HepG2 (cell line): ENCODE results near the gene MRPL42. TPM values are rescaled to one million over a fixed set of nuclear protein-coding genes. Genes with fewer than 3 reads are reported as not detected.

Experiments
- ARID5B ChIP-seq: IDR thresholded peaks from 2 replicates; pipeline ENCODE4 v1.4.0; 2020; ENCODE audit warnings: mild to moderate bottlenecking, missing genetic modification reagents
- ARNT2 ChIP-seq: sonication (generic); formaldehyde crosslinking; IDR thresholded peaks from 2 replicates; pipeline ENCODE4 v1.8.0; 2022; ENCODE audit warnings: mild to moderate bottlenecking, low read depth, missing genetic modification reagents, moderate library complexity
- CHD4 ChIP-seq: fragments of 200-600 bp; sonication (generic); IDR thresholded peaks from 2 replicates; pipeline ENCODE4 v1.7.0; 2017; ENCODE audit warnings: mild to moderate bottlenecking, low read length, borderline replicate concordance
- ELF4 ChIP-seq: sonication (generic); formaldehyde crosslinking; IDR thresholded peaks from 2 replicates; pipeline ENCODE4 v1.5.0; 2020; ENCODE audit warnings: missing genetic modification reagents, mild to moderate bottlenecking, moderate library complexity, borderline replicate concordance
- FOXC1 ChIP-seq: sonication (generic); formaldehyde crosslinking; IDR thresholded peaks from 2 replicates; pipeline ENCODE4 v1.8.0; 2022; ENCODE audit warnings: mild to moderate bottlenecking, missing genetic modification reagents, borderline replicate concordance
- GTF2F1 ChIP-seq: fragments of 150-350 bp; IDR thresholded peaks from 2 replicates; pipeline ENCODE4 v1.6.1; 2014; ENCODE audit warnings: low read length
- JUNB ChIP-seq: sonication (generic); formaldehyde crosslinking; IDR thresholded peaks from 2 replicates; pipeline ENCODE4 v1.8.0; 2022; ENCODE audit warnings: missing genetic modification reagents, mild to moderate bottlenecking, borderline replicate concordance
- POLR2AphosphoS2 ChIP-seq: IDR thresholded peaks from 2 replicates; pipeline ENCODE4 v1.6.1; 2011; ENCODE audit warnings: low read depth, low read length, improper control_type of control experiment
- SOX13 ChIP-seq, 3 experiments: fragments of 450-650 bp in 1 of 3; sonication (generic) in 1 of 3; formaldehyde crosslinking in 1 of 3; IDR thresholded peaks in 2 of 3; conservative IDR thresholded peaks in 1 of 3; 2 replicates each; pipeline versions ENCODE4 v1.5.0 to v1.6.1; 2016 to 2020; ENCODE audit warnings: antibody characterized with exemption in 1 of 3, mild to moderate bottlenecking in 1 of 3, missing compliant biosample characterization in 1 of 3, missing genetic modification reagents in 1 of 3, moderate library complexity in 1 of 3
- TP53 ChIP-seq: sonication (generic); formaldehyde crosslinking; conservative IDR thresholded peaks from 2 replicates; pipeline ENCODE4 v1.4.0; 2020; ENCODE audit warnings: missing genetic modification reagents
- ZMAT3 ChIP-seq: sonication (generic); formaldehyde crosslinking; conservative IDR thresholded peaks from 2 replicates; pipeline ENCODE4 v1.7.0; 2021; ENCODE audit warnings: missing genetic modification reagents
- ZNF276 ChIP-seq: sonication (generic); formaldehyde crosslinking; IDR thresholded peaks from 2 replicates; pipeline ENCODE4 v1.4.0; 2020; ENCODE audit warnings: mild to moderate bottlenecking, low read depth, missing genetic modification reagents
- ZNF569 ChIP-seq: sonication (generic); formaldehyde crosslinking; IDR thresholded peaks from 2 replicates; pipeline ENCODE4 v1.5.0; 2020; ENCODE audit warnings: mild to moderate bottlenecking, missing genetic modification reagents, moderate library complexity, borderline replicate concordance
- ZNF644 ChIP-seq: IDR thresholded peaks from 2 replicates; pipeline ENCODE4 v1.6.1; 2016; ENCODE audit warnings: low read depth
- polyA plus RNA-seq, 8 experiments: library from polyadenylated mRNA; depleted of rRNA in 3 of 8; stranded (reverse) in 7 of 8; unstranded in 1 of 8; fragments of >200 nt; fragmentation: Illumina TruSeq in 4 of 8; extraction: Trizol in 4 of 8; gene quantifications; 2 replicates each; pipeline versions ENCODE4 v1.2.1 to v1.2.3, GENCODE V29; 2011 to 2016; ENCODE audit warnings: low read depth in 4 of 8, missing spikeins in 1 of 8, mixed read lengths in 1 of 8; ENCODE audit not compliant: insufficient read depth in 1 of 8
- total RNA-seq, 5 experiments: library from RNA; depleted of rRNA; stranded (reverse); fragments of >200 nt; fragmentation: Illumina TruSeq; extraction: Trizol; gene quantifications; 2 replicates each; pipeline ENCODE4 v1.2.3, GENCODE V29; 2016; ENCODE audit warnings: low read depth in 1 of 5
- TF ChIP-seq, protein P1 (sequence below), 2 experiments: sonication (generic) in 1 of 2; formaldehyde crosslinking in 1 of 2; IDR thresholded peaks; 2 replicates each; pipeline versions ENCODE4 v1.4.0 to v1.6.1; 2016 to 2020; ENCODE audit warnings: borderline replicate concordance in 1 of 2, low read depth in 1 of 2, mild to moderate bottlenecking in 1 of 2, missing genetic modification reagents in 1 of 2
- TF ChIP-seq, protein P2 (sequence below): IDR thresholded peaks from 2 replicates; pipeline ENCODE4 v1.6.1; 2012; ENCODE audit warnings: low read depth, low read length, improper control_type of control experiment

Gene MRPL42
- total and polyA plus RNA-seq, 2 of the 13 experiments (the other 11 are each of a cell fraction or from before 2014, with no cell fraction given): 93.3 to 148 TPM

DNA sequence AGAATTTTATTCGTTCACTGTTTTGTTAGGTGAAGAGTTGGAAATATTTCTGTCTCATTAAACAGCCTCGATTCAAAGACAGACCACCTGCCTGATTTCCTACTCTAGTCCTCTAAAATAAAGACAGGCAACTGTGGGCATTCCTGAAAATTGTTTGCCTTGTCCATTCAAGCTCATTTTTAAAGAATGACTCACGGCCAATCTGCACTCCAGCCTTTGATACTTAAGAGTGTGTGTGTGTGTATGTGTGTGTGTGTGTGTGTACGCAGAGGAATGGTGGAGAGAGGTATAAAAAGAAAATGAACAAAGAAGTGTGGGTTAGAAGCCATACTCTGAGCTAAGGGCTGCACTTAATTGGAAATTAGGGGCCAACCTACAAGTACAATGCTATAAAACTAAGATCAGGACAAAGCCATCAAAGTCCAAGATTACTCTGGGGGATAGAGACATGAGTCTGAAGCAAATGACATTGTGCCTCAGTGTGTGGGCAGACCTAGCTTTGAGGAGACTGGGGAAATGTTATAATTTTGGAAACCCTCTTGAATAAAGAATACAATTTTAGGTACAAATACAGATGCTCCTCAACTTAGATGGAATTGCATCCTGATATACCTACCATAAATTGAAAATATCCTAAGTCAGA, 59.6 kb downstream of the MRPL42 start (continued):
- no peak for TF ChIP-seq SOX13 (IDR thresholded peaks at IDR 0.05)
- TF ChIP-seq SOX13 (CRISPR knock-in tag; conservative IDR thresholded peaks at IDR 0.05 in 1 of 2, IDR thresholded peaks at IDR 0.05 in 1 of 2): peak in 1 of 2 experiments; percentile 57; a peak in 2 of 4 replicates
- TF ChIP-seq, protein P1, sequence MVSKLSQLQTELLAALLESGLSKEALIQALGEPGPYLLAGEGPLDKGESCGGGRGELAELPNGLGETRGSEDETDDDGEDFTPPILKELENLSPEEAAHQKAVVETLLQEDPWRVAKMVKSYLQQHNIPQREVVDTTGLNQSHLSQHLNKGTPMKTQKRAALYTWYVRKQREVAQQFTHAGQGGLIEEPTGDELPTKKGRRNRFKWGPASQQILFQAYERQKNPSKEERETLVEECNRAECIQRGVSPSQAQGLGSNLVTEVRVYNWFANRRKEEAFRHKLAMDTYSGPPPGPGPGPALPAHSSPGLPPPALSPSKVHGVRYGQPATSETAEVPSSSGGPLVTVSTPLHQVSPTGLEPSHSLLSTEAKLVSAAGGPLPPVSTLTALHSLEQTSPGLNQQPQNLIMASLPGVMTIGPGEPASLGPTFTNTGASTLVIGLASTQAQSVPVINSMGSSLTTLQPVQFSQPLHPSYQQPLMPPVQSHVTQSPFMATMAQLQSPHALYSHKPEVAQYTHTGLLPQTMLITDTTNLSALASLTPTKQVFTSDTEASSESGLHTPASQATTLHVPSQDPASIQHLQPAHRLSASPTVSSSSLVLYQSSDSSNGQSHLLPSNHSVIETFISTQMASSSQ (IDR thresholded peaks at IDR 0.05; ENCODE audit: low read depth): no peak
- TF ChIP-seq, protein P1 (CRISPR knock-in tag; IDR thresholded peaks at IDR 0.05; ENCODE audit: borderline replicate concordance): no peak
- TF ChIP-seq ZNF569: no peak
- TF ChIP-seq TP53 (CRISPR knock-in tag): no peak
- TF ChIP-seq JUNB (CRISPR knock-in tag): peak; percentile 97
- TF ChIP-seq ELF4: no peak
- no peak for TF ChIP-seq FOXC1
- no peak for TF ChIP-seq ZNF276 (CRISPR knock-in tag)
- TF ChIP-seq ARNT2 (CRISPR knock-in tag): no peak
- no peak for TF ChIP-seq CHD4
- no peak for TF ChIP-seq ZNF644
- TF ChIP-seq POLR2AphosphoS2: no peak
- TF ChIP-seq ARID5B: peak; percentile 76
- TF ChIP-seq, protein P2, sequence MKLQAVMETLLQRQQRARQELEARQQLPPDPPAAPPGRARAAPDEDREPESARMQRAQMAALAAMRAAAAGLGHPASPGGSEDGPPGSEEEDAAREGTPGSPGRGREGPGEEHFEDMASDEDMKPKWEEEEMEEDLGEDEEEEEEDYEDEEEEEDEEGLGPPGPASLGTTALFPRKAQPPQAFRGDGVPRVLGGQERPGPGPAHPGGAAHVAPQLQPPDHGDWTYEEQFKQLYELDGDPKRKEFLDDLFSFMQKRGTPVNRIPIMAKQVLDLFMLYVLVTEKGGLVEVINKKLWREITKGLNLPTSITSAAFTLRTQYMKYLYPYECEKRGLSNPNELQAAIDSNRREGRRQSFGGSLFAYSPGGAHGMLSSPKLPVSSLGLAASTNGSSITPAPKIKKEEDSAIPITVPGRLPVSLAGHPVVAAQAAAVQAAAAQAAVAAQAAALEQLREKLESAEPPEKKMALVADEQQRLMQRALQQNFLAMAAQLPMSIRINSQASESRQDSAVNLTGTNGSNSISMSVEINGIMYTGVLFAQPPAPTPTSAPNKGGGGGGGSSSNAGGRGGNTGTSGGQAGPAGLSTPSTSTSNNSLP: peak; percentile 92
- TF ChIP-seq GTF2F1: no peak
- TF ChIP-seq ZMAT3 (CRISPR knock-in tag): no peak
